HG03280 (cell line): Measurements from ENCODE around the gene PPP1R12B.
A peak's percentile ranks its signal among the peaks of the same experiment; 100 is the strongest.
"Not testable (repeated sequence)": the region's sequence is repeated elsewhere in the genome, so short reads cannot be mapped to it uniquely, and the experiment has no call there.

Source experiments
- ATAC-seq: cut with Tn5 transposase; IDR thresholded peaks from one replicate; pipeline ENCODE4 v1.9.1; 2021; ENCODE audit warnings: mild to moderate bottlenecking, moderate library complexity; ENCODE audit not compliant: unreplicated experiment

The PPP1R12B gene

DNA sequence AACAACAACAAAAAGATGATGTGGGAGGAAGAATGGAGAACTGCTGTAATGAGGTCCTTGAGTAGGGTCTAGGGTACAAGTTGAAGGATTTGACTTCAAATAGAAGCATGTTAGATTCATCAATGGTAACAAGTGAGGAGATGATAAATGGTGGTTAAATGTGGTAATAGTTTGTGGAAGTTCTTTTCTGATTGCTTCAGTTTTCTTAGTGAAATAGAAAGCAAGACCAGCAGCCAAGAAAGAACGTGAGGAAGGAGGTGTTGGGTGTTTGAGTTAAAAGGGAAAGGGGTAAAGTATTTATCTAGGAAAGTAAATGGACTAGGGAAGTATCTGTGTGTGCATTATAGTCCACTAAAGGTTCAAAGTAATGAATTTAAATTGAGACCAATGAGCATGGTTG is 177.6 kb downstream of the PPP1R12B start:
- ATAC-seq: not testable (repeated sequence)

DNA sequence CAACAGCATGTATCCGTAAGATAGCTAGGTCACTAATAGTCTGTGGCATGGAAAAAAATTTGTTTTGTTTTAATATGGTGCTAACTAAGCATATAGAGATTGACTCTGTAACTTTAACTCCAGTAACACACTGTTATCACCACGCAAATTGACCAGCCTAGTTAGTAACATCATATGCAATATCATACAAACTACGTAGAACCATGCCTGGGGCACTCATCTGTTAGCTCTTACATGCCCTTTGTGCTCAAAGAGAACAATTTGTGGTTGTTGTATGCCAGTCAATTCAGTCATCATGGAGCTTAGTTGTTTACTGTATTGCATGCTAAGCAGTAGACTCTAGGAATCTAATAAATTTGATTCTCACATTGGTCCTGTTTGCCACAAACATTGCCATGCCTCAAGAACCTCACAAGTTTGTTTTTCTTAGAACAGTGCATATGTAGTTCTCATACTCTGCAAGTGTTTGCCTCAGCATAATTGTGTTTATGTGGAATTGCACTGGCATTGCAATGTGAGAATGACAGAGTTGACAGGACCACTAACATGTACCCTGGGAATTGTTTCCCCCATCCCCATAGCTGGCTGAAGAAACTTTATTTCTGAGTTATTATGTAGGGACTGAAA is 179.7 kb downstream of the PPP1R12B start:
- not testable (repeated sequence) for ATAC-seq

DNA sequence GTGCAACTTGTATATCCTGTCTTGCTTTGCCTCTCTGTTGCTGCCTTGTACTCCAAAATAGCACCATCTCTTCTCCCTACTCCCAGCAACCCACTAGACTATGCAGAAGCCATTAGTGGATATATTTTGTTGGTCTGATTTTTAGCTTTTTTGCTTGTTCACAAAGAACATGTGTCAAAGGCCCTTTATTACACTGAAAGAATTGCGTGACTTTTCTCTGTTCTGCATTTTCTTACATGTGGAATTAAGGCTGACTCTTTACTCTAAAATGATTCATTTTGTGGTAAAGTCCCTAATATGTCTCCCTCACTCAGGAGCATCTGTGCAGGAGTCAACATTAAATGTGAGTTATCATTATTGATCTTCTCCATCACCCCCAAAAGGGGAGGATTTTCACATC is 182.2 kb downstream of the PPP1R12B start:
- ATAC-seq: not testable (repeated sequence)

DNA sequence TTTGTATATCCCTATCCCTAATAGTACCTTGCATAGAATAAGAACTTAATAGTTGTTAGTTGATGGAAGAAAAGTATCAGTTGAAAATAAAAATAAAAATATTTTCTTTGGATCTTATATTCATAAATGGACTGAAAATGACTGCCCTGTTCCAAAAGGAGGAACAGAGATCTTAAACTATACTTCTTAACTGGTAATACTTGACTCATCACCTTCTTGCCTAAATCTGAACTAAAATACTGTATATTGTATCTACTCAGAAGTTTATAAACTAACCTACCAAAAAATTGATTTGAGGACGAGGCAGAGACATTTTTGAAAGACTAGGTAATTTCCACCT is 182.9 kb downstream of the PPP1R12B start:
- ATAC-seq: no peak

DNA sequence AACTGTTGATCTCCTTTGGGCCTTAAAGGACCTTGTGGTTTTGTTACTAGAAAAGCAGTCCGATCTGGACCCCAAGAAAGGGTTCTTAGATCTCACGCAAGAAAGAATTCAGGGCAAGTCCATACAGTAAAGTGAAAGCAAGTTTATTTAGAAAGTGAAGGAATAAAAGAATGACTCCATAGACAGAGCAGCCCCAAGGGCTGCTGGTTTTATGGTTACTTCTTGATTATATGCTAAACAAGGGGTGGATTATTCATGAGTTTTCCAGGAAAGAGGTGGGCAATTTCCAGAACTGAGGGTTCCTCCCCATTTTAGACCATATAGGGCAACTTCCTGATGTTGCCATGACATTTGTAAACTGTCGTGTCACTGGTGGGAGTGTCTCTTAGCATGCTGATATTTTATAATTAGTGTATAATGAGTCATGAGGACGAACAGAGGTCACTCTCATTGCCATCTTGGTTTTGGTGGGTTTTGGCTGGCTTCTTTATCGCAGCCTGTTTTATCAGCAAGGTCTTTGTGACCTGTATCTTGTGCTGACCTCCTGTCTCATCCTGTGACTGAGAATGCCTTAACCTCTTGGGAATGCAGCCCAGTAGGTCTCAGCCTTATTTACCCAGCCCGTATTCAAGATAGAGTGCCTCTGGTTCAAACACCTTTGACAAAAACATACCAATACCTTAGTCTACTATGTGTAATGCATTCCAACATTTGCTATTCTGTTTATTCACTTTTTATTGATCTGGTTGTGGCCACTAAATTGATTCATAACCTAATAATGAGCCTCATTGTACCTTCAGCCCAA is 183.5 kb downstream of the PPP1R12B start:
- not testable (repeated sequence) for ATAC-seq

DNA sequence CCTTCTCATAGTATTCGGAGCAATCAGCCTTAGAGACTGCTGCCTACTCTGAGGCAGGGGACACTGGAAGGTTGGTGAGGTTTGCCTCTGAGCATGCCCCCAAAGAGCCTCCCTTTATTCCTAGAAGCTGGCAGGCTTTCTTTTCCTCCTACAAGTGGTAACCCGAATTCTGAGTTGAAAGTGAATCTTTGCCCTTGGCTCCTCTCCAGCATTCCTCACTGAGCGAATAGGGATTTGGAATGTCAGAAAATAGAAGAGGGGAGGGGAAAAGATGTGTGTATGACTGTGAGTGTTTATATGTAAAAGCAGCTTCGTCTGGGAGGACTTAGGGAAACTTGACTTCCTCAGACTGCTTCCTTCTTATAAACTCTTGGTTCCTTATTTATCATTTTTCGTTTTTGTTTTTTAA is 190.7 kb downstream of the PPP1R12B start:
- not testable (repeated sequence) for ATAC-seq

DNA sequence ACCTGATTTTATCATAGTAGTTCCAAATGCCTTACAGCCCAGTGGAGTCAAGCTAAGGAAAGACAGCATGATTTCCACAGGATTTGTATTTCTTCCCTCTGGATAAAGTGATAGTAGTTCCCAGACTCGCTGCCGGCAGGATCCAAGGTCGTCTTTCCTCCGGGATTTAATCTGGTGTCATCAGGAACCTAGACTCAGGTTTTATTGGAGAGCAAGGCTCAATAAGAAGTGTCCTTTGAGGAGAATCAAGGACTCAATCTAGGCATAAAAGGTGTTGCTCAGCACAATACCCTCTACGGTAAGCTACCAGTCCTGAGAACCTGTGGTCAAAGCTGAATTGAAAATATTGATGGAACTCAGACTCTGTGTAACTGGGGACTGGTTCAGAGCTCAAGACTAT is 191.1 kb downstream of the PPP1R12B start:
- not testable (repeated sequence) for ATAC-seq

DNA sequence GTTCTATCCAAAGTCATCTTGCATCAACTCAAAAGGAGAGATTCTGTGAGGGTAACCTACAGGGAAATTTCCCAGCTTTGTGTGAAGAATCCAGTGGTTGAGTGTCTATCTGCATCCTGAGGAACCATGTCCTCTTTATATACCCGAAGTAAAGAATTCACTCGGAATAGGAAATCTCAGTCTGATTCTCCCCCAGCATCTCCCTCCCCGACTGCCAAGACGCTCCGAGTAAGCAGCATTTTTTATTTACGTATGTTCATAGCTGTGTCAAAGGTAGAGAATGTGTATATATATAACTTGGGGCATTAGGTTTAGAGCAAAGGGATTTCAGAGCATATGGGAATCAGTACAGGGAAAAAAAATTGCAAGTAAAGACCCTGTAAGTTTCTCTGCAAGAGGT is 191.5 kb downstream of the PPP1R12B start:
- no peak for ATAC-seq

DNA sequence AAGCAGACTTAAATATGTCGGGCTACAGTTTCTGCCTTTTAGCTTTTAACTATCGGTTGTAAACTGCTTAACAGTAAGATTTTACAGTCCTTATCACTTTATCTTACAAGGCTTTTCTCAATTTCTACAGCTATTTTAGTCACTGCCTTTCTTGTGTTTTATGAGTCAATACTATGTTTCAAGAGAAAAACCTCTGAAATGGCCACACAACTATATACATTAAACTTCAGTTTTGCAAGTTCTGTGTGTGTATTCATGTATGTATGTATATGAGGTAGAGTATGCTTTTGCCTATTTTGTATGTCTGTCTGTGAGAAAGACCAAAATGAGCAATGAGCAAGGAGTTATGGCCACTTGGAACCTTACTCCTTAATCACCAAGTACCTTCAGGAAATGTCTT is 191.9 kb downstream of the PPP1R12B start:
- no peak for ATAC-seq

DNA sequence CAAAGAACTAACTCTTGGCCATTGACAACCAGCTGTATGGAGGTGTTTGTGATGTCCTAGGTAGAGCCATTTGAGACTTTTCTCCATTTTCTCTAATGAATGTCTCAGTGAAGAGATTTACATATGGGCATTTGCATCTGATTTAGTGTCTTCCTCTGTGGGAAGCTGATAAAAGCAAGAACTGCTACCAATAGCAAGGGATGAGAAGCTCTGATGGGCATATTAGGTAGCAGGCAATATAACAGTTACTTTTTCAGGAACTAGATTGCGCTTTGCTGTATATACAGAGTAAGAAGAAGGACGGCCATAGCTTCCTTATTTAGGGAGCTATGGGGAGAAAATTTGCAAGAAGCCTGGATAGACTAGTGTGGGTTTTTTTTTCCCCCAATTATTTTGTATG is 192.4 kb downstream of the PPP1R12B start:
- ATAC-seq: not testable (repeated sequence)

DNA sequence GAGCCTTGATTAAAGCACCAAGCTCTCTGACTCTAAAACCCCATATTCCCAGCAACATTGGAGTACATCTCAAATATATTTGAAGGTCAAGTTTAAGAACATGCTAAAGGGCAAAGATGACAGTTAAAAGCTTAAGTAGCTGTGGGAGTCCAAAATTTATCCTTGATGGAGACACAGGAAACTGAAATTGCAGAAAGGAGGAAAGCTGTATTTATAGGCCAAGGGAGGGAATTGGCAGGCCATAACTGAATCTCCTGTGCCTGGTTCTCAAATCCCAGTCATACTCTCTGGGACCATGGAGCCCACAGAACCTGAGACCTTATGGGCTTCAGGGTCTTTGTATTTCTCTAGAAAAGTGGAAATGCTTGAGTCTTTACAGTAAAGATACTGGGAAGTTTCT is 193.9 kb downstream of the PPP1R12B start:
- not testable (repeated sequence) for ATAC-seq

DNA sequence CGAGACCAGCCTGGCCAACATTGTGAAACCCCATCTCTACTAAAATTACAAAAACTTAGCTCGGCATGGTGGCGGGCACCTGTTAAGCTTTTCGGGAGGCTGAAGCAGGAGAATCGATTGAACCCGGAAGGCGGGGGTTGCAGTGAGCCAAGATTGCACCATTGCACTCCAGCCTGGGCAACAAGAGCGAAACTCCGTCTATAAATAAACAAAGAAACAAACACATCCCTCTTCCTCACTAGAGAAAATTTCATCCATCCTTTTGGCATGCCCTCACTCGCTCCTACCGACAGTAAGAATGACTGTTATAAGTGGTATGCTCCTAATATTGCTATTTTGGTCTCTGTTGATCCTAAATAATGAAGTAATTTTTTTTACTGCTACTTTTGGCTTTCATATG is 195.0 kb downstream of the PPP1R12B start:
- ATAC-seq: not testable (repeated sequence)

DNA sequence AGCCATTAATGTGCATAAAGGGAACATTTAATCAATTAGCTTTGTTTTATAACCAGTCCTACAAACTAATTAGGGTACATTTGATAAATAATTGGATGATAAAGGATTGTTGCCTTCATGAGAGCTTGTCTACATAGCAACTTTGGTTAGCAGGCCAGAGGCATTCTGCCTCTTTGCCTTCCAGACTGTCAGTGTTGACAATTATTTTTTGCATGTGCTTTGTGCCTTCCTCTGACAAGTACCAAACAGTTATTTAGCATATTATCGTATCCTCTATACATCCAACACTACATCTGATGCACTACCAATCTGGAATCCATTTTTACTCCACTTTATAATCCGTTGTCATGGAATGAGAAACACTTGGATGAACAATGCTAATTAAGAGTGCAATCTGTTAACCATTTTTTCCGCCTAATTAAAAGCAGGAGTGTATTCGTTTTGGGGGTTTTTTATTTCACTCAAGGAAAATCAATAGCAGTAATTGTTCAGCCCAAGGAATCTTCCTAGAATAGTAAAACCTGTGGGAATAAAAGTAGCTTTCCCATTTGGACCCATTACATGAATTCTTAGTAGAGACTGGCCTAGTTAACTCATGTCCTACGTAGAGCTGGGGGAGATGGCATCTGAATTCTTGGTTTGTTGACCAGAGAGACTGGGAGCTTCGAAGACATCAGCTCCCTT is 196.4 kb downstream of the PPP1R12B start:
- not testable (repeated sequence) for ATAC-seq

DNA sequence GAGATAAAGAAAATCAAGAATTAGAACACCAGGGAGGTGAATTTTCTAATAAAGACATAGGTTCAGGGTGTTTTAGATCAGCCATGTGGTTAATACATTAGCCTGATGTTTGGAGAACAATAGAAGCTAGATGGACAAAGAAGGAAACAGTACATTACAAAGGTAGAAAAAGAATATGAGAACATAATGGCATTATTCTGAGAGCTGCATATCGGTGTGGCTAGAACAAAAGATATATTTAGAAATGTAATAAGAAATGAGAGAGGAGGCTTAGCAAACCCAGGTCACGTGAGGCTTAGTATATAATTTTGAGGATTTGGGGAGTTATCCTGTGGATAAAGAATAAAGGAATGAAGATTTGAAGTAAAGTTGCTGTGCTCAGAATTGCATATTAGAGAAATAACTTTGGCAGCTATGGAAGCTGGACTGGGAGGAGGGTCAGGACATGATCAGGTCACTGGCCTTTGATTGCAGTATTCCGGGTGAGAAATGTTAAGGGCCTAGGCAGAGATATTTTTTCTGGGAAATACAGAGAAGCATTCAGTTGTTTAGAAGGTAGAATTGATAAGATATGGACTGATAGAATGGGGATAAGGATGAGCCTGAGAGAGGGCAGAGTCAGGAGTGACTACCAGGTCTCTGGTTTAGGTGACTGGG is 197.3 kb downstream of the PPP1R12B start:
- ATAC-seq: not testable (repeated sequence)

DNA sequence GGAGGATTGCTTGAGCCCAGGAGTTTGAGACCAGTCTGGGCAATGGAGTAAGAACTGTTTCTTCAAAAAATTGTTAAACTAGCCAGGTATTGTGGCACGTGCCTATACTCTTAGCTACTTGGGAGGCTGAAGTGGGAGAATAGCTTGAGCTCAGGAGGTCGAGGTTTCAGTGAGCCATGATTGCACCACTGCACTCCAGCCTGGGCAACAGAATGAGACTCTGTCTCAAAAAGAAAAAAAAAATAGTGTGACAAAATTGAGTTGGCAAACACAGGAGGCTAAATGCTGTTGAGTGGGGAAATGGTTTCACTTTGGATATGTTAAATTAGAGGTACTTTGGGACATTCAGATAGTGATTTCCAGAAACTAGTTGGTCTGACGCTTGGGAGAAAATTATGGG is 197.9 kb downstream of the PPP1R12B start:
- peak; percentile 34 for ATAC-seq

DNA sequence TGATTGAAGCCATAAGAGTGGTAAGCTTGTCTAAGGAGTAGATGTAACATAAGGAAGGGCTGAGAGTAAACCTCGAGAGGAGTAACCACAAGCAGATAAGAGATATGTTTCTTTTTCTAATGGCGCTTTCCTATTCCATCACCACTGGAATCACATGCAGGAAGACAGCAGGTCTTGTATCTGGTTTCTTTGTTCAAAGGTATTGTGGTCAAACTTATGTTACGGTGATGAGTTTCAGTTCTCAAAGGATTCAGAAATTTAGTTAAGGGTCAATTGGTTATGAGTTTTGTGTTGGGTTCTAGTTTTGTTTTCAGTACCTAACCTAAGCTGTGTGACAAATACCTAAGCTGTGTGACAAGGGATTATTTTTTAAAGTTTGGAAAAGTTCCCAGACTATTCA is 198.3 kb downstream of the PPP1R12B start:
- peak; percentile 83 for ATAC-seq

DNA sequence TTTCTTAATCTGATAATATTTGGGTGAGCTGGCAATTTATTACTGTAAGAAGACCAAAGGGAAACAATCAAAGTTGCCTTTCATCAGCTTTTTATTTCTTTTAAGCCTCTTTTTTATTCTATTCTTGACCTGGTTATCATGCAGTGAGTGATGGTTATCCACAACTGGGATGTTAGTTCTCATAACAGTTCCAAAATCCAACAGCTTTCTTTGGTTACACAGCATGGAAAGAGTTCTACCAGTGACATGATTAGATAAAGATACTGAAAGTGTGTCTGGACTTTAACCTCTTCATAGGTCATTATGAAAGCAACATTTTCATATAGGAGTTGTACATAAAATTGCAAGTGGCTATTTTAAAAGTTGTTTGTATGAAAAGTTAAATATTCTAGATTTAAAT is 198.7 kb downstream of the PPP1R12B start:
- peak; percentile 44 for ATAC-seq

DNA sequence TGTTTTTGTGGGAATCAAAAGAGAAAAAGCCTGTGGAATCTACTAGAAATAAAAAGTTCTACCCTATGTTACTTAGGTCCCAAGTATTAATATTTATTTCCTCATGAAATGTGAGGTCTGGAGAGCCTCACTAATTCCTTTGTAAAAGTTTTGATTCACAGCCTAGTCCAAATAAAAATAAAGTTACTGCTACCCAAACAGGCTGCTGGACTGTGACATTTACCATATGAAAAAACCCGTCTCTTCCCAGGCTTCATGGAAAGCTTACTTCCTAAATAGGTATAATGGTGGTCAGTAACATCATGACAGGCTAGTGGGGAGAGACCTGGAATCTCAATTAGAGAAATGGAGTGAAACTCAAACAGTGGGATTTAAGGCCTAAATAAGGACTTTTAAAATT is 201.6 kb downstream of the PPP1R12B start:
- ATAC-seq: not testable (repeated sequence)

DNA sequence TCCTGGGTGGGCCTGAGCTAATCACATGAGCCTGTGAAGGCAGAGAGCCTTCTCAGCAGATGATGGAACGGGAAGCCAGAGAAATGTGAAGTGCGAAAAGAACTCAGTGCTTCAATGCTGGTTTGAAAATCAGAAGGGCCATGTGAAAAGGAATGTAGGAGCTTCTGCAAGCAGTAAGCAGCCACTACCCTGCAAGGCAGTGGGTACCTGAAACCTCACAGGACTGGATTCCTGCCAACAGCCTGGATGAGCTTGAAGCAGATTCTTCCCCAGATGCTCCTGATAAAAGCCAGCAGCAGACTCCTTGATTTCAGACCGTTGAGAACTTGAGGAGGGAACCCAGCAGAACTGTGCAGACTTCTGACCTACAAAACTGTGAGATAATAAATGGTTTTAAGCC is 203.2 kb downstream of the PPP1R12B start:
- no peak for ATAC-seq

DNA sequence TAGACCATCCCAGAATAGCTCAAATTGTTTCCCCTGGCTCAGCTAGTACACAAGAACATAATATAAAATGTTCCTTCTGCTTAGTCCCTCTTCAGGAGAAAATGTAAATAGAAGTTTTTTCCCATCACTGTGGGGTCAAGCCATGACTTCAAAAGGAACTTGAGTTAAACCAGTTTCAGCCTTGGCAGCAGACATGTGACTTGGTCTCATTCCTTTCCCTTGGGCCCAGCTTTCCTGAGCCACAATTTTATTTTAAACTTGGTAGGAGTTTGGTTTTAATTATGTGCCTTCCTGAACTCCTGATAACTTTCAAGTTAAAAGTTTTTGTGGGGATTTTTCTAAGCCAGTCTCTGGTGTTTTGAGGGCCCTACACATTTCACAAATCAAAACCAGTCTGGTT is 204.1 kb downstream of the PPP1R12B start:
- ATAC-seq: not testable (repeated sequence)

DNA sequence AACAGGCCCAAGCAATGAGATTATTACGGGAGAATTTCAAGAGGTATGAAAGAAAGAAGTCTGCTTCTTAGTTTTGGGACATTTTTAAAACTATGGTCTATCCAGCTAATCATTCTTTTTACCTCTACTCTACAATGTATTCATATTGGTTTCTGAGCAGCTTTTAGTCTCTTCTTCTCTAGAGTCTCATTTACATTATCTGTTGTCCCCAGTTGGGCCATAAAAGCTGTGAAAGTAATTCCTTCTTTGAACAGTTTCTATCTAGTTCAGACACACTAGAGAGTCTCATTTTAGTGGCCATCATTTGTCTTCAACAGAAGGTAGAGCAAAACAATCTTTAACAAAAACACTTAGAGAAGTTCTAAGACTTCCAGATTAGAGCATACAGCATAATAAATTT is 204.6 kb downstream of the PPP1R12B start:
- not testable (repeated sequence) for ATAC-seq
